ENCODE results near the gene SLC30A1.

- TF ChIP-seq POLR2A (IDR thresholded peaks at IDR 0.05; ENCODE audit: low read length) (no peak), GATA1 (IDR thresholded peaks at IDR 0.05; ENCODE audit: low read depth, low read length) (no peak)
These were observed 30.4 kb upstream of the SLC30A1 start for GRCh38 chr1:211609120-211610024.
